Epithelial cell of proximal tubule (primary cell): ENCODE data around the gene MT4. TPM values are rescaled to one million over a fixed set of nuclear protein-coding genes. Genes with fewer than 3 reads are reported as not detected.

Source experiments
- DNase-seq: peaks from one replicate; pipeline ENCODE4 v3.0.0-alpha.2; 2011; ENCODE audit warnings: low read depth
- H3K4me3 ChIP-seq: 2 replicates; pipeline ENCODE4 v1.5.1; 2011; ENCODE audit warnings: low read depth, mild to moderate bottlenecking, low read length
- total RNA-seq: library from RNA; depleted of rRNA; stranded (reverse); fragments of >200 nt; gene quantifications from 2 replicates; pipeline ENCODE4 v1.2.3, GENCODE V29; 2015
- TF ChIP-seq, protein P1 (sequence below): conservative IDR thresholded peaks from 2 replicates; pipeline ENCODE4 v1.5.1; 2012; ENCODE audit warnings: low read depth, mild to moderate bottlenecking, low read length

The MT4 gene
- total RNA-seq, result not detected in 2 replicates

GRCh38 chr16:56564793-56565477, at the start of gene MT4:
Gene MT4 (plus strand): TSS chr16:56565073. CDS start chr16:56565129, 56 bp downstream.
- DNase-seq, result no peak
- TF ChIP-seq, protein P1, sequence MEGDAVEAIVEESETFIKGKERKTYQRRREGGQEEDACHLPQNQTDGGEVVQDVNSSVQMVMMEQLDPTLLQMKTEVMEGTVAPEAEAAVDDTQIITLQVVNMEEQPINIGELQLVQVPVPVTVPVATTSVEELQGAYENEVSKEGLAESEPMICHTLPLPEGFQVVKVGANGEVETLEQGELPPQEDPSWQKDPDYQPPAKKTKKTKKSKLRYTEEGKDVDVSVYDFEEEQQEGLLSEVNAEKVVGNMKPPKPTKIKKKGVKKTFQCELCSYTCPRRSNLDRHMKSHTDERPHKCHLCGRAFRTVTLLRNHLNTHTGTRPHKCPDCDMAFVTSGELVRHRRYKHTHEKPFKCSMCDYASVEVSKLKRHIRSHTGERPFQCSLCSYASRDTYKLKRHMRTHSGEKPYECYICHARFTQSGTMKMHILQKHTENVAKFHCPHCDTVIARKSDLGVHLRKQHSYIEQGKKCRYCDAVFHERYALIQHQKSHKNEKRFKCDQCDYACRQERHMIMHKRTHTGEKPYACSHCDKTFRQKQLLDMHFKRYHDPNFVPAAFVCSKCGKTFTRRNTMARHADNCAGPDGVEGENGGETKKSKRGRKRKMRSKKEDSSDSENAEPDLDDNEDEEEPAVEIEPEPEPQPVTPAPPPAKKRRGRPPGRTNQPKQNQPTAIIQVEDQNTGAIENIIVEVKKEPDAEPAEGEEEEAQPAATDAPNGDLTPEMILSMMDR, result no peak
- H3K4me3 ChIP-seq, result no peak within 1 kb of the TSS

DNA sequence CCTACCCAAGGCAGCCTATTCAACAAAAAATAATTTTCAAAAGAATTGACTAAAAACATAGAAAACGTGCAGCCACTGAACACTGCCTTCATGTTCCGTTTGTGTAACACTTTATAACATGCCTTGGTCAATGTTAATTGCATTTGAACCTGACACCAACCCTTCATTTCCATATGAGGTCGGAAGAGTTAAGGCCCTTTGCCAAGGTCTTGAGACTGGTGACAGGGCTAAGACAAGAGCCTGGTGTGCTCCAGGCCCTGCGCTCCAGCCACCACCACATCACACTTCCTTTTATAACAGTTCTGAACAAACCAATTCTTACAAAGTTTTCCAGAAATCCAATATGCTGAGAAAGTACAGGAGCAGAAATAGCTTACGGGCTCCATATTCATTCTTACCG, 49.2 kb upstream of the MT4 start:
- TF ChIP-seq, protein P1, result no peak
- H3K4me3 ChIP-seq, result no peak overlapping the region
- no peak for DNase-seq

DNA sequence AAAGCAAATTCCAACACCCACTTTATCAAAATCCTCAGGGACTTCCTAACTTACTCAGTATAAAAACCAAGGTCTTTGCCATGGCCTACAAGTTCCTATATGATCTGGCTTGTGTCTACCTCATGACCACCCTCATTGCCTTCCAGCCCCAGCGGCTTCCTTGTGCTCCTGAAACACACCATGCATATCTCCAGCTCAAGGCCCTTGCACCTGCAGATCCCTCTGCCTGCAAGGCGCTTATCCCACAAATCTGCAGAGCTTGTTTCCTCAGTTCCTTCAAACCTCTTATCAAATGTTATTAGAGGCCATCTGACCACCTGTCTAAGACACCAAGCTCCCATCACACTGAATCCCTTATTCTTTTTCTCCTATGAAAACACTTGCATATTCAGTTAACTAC, 47.7 kb upstream of the MT4 start:
- no peak for DNase-seq
- H3K4me3 ChIP-seq, result no peak overlapping the region
- TF ChIP-seq, protein P1, result no peak

GRCh38 chr16:56518425-56518824, 46.4 kb upstream of the MT4 start:
- H3K4me3 ChIP-seq, result peak overlapping the region; percentile 75
- DNase-seq, result peak; percentile 23
- TF ChIP-seq, protein P1, result no peak

GRCh38 chr16:56519459-56520250, 45.2 kb upstream of the MT4 start, which contains the start of gene BBS2:
Gene BBS2 (minus strand): TSS chr16:56520024. CDS start chr16:56519862, 162 bp downstream.
- peak; percentile 16 for DNase-seq
- peak within 1 kb of the TSS; percentile 75 for H3K4me3 ChIP-seq
- TF ChIP-seq, protein P1, result no peak

DNA sequence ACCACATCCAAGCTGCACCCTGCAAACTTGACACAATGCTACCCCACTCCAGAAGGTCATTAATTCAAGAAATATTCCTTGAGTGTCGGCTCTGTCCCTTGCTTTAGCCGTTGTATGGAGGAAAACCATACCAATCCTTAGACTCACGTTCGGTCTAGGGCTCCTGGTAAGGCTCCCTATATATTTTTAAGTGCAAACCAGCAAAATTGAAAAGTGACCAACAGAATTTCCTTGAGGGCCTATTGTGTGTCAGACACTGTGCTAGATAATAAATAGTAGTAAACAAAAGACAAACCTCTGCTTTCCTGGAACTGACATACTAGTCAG, 44.7 kb upstream of the MT4 start:
- peak overlapping the region; percentile 75 for H3K4me3 ChIP-seq
- DNase-seq, result no peak
- TF ChIP-seq, protein P1, result no peak

GRCh38 chr16:56525236-56525635, 39.6 kb upstream of the MT4 start:
- no peak for DNase-seq
- no peak overlapping the region for H3K4me3 ChIP-seq
- TF ChIP-seq, protein P1, result no peak
